Mesenchymal stem cell (in vitro differentiated cells and primary cell): ENCODE data around the gene MFSD6.

ENCODE experiments used
- DNase-seq: peaks from one replicate; pipeline ENCODE4 v3.0.0-alpha.2; 2013
- H2AFZ ChIP-seq: one replicate; pipeline ENCODE4 v1.6.1; 2013; ENCODE audit warnings: low read depth, mild to moderate bottlenecking, control low read depth, inconsistent platforms, low read length, moderate library complexity
- H2AK5ac ChIP-seq: 2 replicates; pipeline ENCODE4 v1.6.1; 2013; ENCODE audit warnings: low read length, moderate library complexity, mild to moderate bottlenecking, inconsistent platforms; ENCODE audit not compliant: severe bottlenecking
- H2BK120ac ChIP-seq: one replicate; pipeline ENCODE4 v1.6.1; 2013; ENCODE audit warnings: low read depth, mild to moderate bottlenecking, inconsistent platforms, low read length, moderate library complexity
- H2BK12ac ChIP-seq, 2 experiments: one replicate each; pipeline ENCODE4 v1.6.1; 2013; ENCODE audit warnings: inconsistent platforms in 2 of 2, low read length in 2 of 2, mild to moderate bottlenecking in 2 of 2, moderate library complexity in 2 of 2, control low read depth in 1 of 2
- H2BK15ac ChIP-seq: one replicate; pipeline ENCODE4 v1.6.1; 2013; ENCODE audit warnings: mild to moderate bottlenecking, low read depth, inconsistent platforms; ENCODE audit not compliant: poor library complexity, severe bottlenecking
- H2BK5ac ChIP-seq: 2 replicates; pipeline ENCODE4 v1.6.1; 2013; ENCODE audit warnings: low read depth, mild to moderate bottlenecking, low read length, control low read depth, inconsistent platforms; ENCODE audit not compliant: poor library complexity, severe bottlenecking
- H3K14ac ChIP-seq, 2 experiments: one replicate each; pipeline ENCODE4 v1.6.1; 2013; ENCODE audit warnings: inconsistent platforms in 2 of 2, low read length in 2 of 2, control low read depth in 1 of 2, mild to moderate bottlenecking in 1 of 2, moderate library complexity in 1 of 2
- H3K18ac ChIP-seq, 2 experiments: one replicate each; pipeline ENCODE4 v1.6.1; 2013; ENCODE audit warnings: inconsistent platforms in 2 of 2, low read length in 2 of 2, control low read depth in 1 of 2, low read depth in 1 of 2, mild to moderate bottlenecking in 1 of 2
- H3K23ac ChIP-seq, 2 experiments: one replicate each; pipeline ENCODE4 v1.6.1; 2013; ENCODE audit warnings: inconsistent platforms in 2 of 2, low read length in 2 of 2, mild to moderate bottlenecking in 2 of 2, moderate library complexity in 2 of 2, control low read depth in 1 of 2
- H3K27ac ChIP-seq: 2 replicates; pipeline ENCODE4 v1.5.1; 2013; ENCODE audit warnings: mild to moderate bottlenecking, moderate library complexity, low read length, control low read depth, inconsistent platforms; ENCODE audit not compliant: poor library complexity, severe bottlenecking
- H3K27me3 ChIP-seq, 2 experiments: 2 replicates each; pipeline versions ENCODE4 v1.6.1 to v1.7.0; 2013; ENCODE audit warnings: low read length in 2 of 2, mild to moderate bottlenecking in 2 of 2, moderate library complexity in 2 of 2, control low read depth in 1 of 2, inconsistent platforms in 1 of 2; ENCODE audit not compliant: control insufficient read depth in 1 of 2, insufficient read depth in 1 of 2
- H3K36me3 ChIP-seq, 2 experiments: 2 replicates each; pipeline versions ENCODE4 v1.6.1 to v1.7.0; 2013; ENCODE audit warnings: low read length in 2 of 2, control low read depth in 1 of 2, inconsistent platforms in 1 of 2, low read depth in 1 of 2, mild to moderate bottlenecking in 1 of 2; ENCODE audit not compliant: insufficient read depth in 2 of 2, control insufficient read depth in 1 of 2
- H3K4ac ChIP-seq, 2 experiments: one replicate each; pipeline ENCODE4 v1.6.1; 2013; ENCODE audit warnings: inconsistent platforms in 2 of 2, low read length in 2 of 2, mild to moderate bottlenecking in 2 of 2, moderate library complexity in 2 of 2, control low read depth in 1 of 2, low read depth in 1 of 2
- H3K4me1 ChIP-seq: 2 replicates; pipeline ENCODE4 v1.6.1; 2013; ENCODE audit warnings: low read depth, low read length, control low read depth; ENCODE audit not compliant: control insufficient read depth, insufficient read depth
- H3K4me2 ChIP-seq: 2 replicates; pipeline ENCODE4 v1.6.1; 2013; ENCODE audit warnings: low read length, mild to moderate bottlenecking, inconsistent platforms; ENCODE audit not compliant: poor library complexity, severe bottlenecking
- H3K4me3 ChIP-seq, 2 experiments: 2 replicates each; pipeline versions ENCODE4 v1.5.1 to v1.7.0; 2013; ENCODE audit warnings: low read length in 2 of 2, mild to moderate bottlenecking in 2 of 2, control low read depth in 1 of 2, low read depth in 1 of 2; ENCODE audit not compliant: insufficient read depth in 1 of 2
- H3K79me1 ChIP-seq: replicated peaks from 2 replicates; pipeline ENCODE4 v1.6.1; 2013; ENCODE audit warnings: mild to moderate bottlenecking, control low read depth, low read length, inconsistent platforms; ENCODE audit not compliant: poor library complexity, severe bottlenecking
- H3K9ac ChIP-seq: 2 replicates; pipeline ENCODE4 v1.7.0; 2013; ENCODE audit warnings: mild to moderate bottlenecking, low read length, moderate library complexity
- H3K9me3 ChIP-seq: 2 replicates; pipeline ENCODE4 v1.7.0; 2013; ENCODE audit warnings: mild to moderate bottlenecking, low read length; ENCODE audit not compliant: control insufficient read depth
- H4K8ac ChIP-seq: one replicate; pipeline ENCODE4 v1.6.1; 2013; ENCODE audit warnings: inconsistent platforms, mild to moderate bottlenecking, low read length, moderate library complexity
- H4K91ac ChIP-seq: one replicate; pipeline ENCODE4 v1.6.1; 2013; ENCODE audit warnings: mild to moderate bottlenecking, low read length, inconsistent platforms
- WGBS: methylation state at CpG from one replicate; pipeline ENCODE4 v1.1.7; 2013; ENCODE audit warnings: mixed read lengths; 5-methylcytosine and 5-hydroxymethylcytosine counted together

Gene MFSD6

DNA sequence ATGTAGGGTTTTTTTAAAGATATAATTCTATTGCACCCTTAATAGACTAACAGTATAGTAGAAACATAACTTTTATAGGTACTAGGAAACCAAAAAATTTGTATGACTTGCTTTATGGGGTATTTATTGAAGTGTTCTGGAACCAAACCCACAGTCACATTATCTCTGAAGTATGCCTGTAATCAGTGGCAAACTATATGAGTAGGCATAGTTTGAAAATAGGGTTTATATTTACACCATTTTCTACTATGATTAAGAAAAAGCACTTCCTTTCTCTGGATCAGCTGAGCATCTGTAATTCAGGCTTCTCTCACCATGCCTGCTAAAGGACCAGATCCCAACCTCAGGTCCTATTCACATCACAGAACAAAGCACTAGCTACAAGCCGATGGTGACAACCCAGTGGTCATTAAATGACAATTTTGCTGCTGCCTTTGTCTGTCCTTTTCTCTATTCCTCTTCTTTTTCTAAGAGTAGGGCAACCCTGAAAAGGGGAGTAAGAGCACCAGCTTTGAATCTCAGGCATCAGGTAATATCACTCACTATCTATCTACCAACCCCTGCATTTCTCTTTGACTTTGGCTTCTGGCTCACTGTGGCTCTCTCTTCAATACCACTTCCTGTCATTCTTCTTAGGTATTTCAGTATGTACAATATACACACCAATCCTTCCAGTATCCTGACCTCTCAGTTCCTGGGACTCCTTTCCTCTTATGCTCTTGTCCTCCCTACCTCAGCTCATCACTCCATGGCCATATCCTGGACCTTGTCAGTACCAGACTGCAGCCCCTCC is 112.0 kb downstream of the MFSD6 start:
- Histone ChIP-seq H3K4me3 (no peak overlapping the region), H3K9ac (no peak overlapping the region), H3K4ac (no peak overlapping the region), H2AFZ (no peak overlapping the region), H2BK12ac (no peak overlapping the region), H3K27ac (no peak overlapping the region), H3K36me3 (no peaks in the 10 kb centered on the region), H3K79me1 (peaks cover 3% of the 10 kb centered on the region), H4K8ac (no peak overlapping the region), H3K4me2 (no peak overlapping the region), H2BK120ac (no peak overlapping the region), H3K14ac (no peak overlapping the region), H3K23ac (no peak overlapping the region), H3K18ac (no peak overlapping the region), H3K27me3 (no peaks in the 10 kb centered on the region), H3K9me3 (no peaks in the 10 kb centered on the region), H2BK5ac (no peak overlapping the region), H2BK15ac (no peak overlapping the region), H4K91ac (no peak overlapping the region), H3K4me1 (no peaks in the 10 kb centered on the region), H2AK5ac (no peak overlapping the region)
- 90% methylated on average over 1 of the region's 1 CpG for WGBS
- DNase-seq: no peak

DNA sequence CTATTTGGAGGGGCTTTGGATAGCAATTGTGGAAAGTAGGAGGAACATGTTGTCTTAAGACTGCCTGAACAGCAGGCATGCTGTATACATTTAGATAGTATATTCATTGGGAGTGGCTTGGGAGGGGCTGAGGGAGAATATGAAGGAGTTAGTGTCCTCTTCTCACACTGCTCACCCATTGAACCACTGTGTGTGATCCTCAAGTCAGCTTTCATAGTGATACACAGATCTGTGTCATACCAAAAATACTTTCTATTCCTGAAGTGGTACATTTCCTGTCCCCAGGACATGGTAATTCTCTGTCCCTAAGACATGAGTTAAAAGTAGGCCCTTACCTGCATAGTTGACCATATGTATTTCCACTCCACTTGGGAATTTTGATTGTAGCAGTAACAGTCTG is 116.8 kb downstream of the MFSD6 start:
- Histone ChIP-seq H3K18ac (no peak overlapping the region), H3K27ac (no peak overlapping the region), H3K4me1 (no peaks in the 10 kb centered on the region), H4K91ac (no peak overlapping the region), H2BK12ac (no peak overlapping the region), H3K27me3 (no peaks in the 10 kb centered on the region), H2AK5ac (no peak overlapping the region), H2BK120ac (no peak overlapping the region), H3K9ac (no peak overlapping the region), H3K4me3 (no peak overlapping the region), H3K9me3 (no peaks in the 10 kb centered on the region), H3K23ac (no peak overlapping the region), H3K79me1 (peaks cover 6% of the 10 kb centered on the region), H4K8ac (no peak overlapping the region), H3K14ac (no peak overlapping the region), H2BK15ac (no peak overlapping the region), H3K36me3 (no peaks in the 10 kb centered on the region), H3K4ac (no peak overlapping the region), H3K4me2 (no peak overlapping the region), H2AFZ (no peak overlapping the region), H2BK5ac (no peak overlapping the region)
- DNase-seq: no peak

DNA sequence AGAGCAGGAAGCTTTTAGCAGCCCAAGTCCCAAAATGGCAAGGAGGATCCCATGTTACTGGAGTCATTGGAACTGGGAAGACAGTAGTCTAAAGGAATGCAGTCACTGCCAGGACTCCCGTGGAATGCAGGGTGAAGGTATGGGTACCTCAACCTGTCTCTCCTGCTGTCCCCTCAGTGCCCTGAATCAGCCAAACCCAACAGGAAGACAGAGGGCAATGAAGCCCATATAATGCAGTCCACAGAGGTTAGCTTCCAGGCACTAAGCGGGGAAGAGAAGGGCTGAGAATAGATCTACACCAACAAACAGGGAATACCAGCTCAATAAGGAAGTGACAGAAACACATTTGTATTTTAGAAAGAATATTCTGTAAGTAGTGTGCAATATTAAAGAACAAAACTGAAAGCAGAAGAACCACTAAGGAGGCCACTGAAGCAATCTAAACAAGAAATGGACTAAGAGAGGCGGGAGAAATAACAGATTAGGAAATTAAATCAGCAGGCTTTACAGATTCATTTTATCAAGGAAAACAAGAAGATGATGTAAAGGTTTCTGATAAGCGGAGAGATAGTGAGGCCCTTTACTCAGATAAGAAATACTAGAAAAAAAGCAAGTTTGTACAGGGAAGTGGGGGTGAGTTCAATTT is 118.1 kb downstream of the MFSD6 start:
- H2BK120ac ChIP-seq: no peak overlapping the region
- no peak overlapping the region for H2AK5ac ChIP-seq
- no peaks in the 10 kb centered on the region for H3K4me1 ChIP-seq
- WGBS: 96% methylated on average over 3 of the region's 4 CpGs
- H4K91ac ChIP-seq: peak overlapping the region; percentile 70
- peak overlapping the region in 1 of 2 experiments; percentile 28 for H3K4ac ChIP-seq
- no peaks in the 10 kb centered on the region for H3K36me3 ChIP-seq
- H3K27me3 ChIP-seq: no peaks in the 10 kb centered on the region
- no peak overlapping the region for H3K4me3 ChIP-seq
- H3K9ac ChIP-seq: no peak overlapping the region
- H3K9me3 ChIP-seq: no peaks in the 10 kb centered on the region
- H3K23ac ChIP-seq: no peak overlapping the region
- H2AFZ ChIP-seq: no peak overlapping the region
- H2BK5ac ChIP-seq: no peak overlapping the region
- no peak for DNase-seq
- no peak overlapping the region for H3K27ac ChIP-seq
- H2BK12ac ChIP-seq: peak overlapping the region in 1 of 2 experiments; percentile 68
- H4K8ac ChIP-seq: no peak overlapping the region
- H3K4me2 ChIP-seq: no peak overlapping the region
- no peak overlapping the region for H2BK15ac ChIP-seq
- H3K18ac ChIP-seq: peak overlapping the region in 1 of 2 experiments; percentile 14
- H3K79me1 ChIP-seq: peaks cover 6% of the 10 kb centered on the region
- peak overlapping the region in 1 of 2 experiments; percentile 70 for H3K14ac ChIP-seq

DNA sequence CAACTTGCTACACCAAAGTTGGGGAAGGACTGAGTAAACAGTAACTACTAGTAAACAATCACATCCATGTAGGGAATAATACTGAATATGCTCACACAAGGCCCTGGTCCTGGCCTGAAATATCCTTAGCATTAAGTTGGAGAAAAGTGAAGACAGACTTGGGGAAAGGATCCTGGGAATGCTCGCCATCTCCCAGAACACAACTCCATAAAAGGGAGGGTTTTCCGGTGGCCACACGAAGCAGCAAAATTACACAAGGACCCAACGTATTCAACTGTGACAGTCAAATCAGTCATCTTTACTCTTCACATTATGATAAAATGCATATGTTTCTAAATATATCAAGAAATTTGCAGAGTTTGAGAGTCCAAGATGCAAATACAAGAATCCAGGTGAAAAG is 119.1 kb downstream of the MFSD6 start:
- Histone ChIP-seq H2AFZ (no peak overlapping the region), H3K4me2 (no peak overlapping the region), H2BK12ac (no peak overlapping the region), H3K79me1 (peaks cover 6% of the 10 kb centered on the region), H3K23ac (no peak overlapping the region), H3K9ac (no peak overlapping the region), H2AK5ac (no peak overlapping the region), H3K4ac (no peak overlapping the region), H3K36me3 (no peaks in the 10 kb centered on the region), H3K14ac (no peak overlapping the region), H3K27me3 (no peaks in the 10 kb centered on the region), H4K8ac (no peak overlapping the region), H3K27ac (no peak overlapping the region), H3K18ac (no peak overlapping the region), H3K4me3 (no peak overlapping the region), H3K4me1 (no peaks in the 10 kb centered on the region), H3K9me3 (no peaks in the 10 kb centered on the region), H2BK15ac (no peak overlapping the region), H4K91ac (no peak overlapping the region), H2BK120ac (no peak overlapping the region), H2BK5ac (no peak overlapping the region)
- no peak for DNase-seq
- 100% methylated on average over 1 of the region's 4 CpGs for WGBS
